ENCODE data around the gene PDHB. TPM values are rescaled to one million over a fixed set of nuclear protein-coding genes. Genes with fewer than 3 reads are reported as not detected.
A peak's percentile ranks its signal among the peaks of the same experiment; 100 is the strongest.
"Not testable (repeated sequence)": the region's sequence is repeated elsewhere in the genome, so short reads cannot be mapped to it uniquely, and the experiment has no call there.

The PDHB gene
- total and polyA plus RNA-seq, 2 of the 13 experiments (the other 11 are each of a cell fraction or from before 2014, with no cell fraction given): 108 to 153 TPM

- peaks cover 40% of the 10 kb centered on the region for H3K4me1 ChIP-seq (ENCODE audit: insufficient read depth, low read length)
- H3K27ac ChIP-seq (ENCODE audit: extremely low read length, insufficient read depth, low read length); H2AFZ ChIP-seq (ENCODE audit: low read length); H3K4me3 ChIP-seq (replicated peaks in 1 of 3; ENCODE audit: insufficient read depth in 1 of 3, low read depth in 2 of 3, low read length in 3 of 3); CTCF ChIA-PET (ENCODE audit: low intra/inter-chr PET ratio, low total read pairs); H3K9me3 ChIP-seq (ENCODE audit: low read length); H4K20me1 ChIP-seq (ENCODE audit: insufficient read depth, low read length); H3K36me3 ChIP-seq (replicated peaks in 1 of 2; ENCODE audit: control insufficient read depth in 1 of 2, insufficient read depth in 2 of 2, low read length in 2 of 2); H3K27me3 ChIP-seq (ENCODE audit: control insufficient read depth in 1 of 2, insufficient read depth in 2 of 2, low read length in 2 of 2); ATAC-seq; POLR2A ChIA-PET; H3K9ac ChIP-seq (ENCODE audit: insufficient read depth, low read depth, low read length); DNase-seq (ENCODE audit: low spot score); BruUV-seq (replicated peaks); in situ Hi-C loops (cut with HindIII; ENCODE audit: extremely low pct_ligation_motif_present, low pct_unique_long_range_greater_than_20kb); FAIRE-seq: not testable (repeated sequence)
- H3K79me2 ChIP-seq (ENCODE audit: insufficient read depth, low read length): peaks cover 10% of the 10 kb centered on the region
- intact Hi-C loops (cut with micrococcal nuclease; ENCODE audit: unreplicated experiment): loop anchor here (5.0 kb wide), 1 partner anchor 35 kb away; no protein-coding TSS in a partner anchor
- H3K4me2 ChIP-seq (ENCODE audit: low read depth, low read length): 0 out of 2 replicates have a peak overlapping the region, but pooled peaks have one; percentile 12
- WGBS (ENCODE audit: low lambda C conversion rate): 53% methylated on average over 8 of the region's 8 CpGs
Observed at GRCh38 chr3:58437276-58437675, 3.6 kb upstream of the PDHB start.

GRCh38 chr3:58434990-58435389, 1.4 kb upstream of the PDHB start:
- peak overlapping the region; percentile 21 for H3K4me2 ChIP-seq (ENCODE audit: low read depth, low read length)
- H3K79me2 ChIP-seq (ENCODE audit: insufficient read depth, low read length): peaks cover 19% of the 10 kb centered on the region
- H3K27ac ChIP-seq (ENCODE audit: extremely low read length, insufficient read depth, low read length): no peak overlapping the region
- peaks cover 53% of the 10 kb centered on the region for H3K4me1 ChIP-seq (ENCODE audit: insufficient read depth, low read length)
- DNase-seq (ENCODE audit: low spot score) (peak; percentile 6), ATAC-seq (no peak), FAIRE-seq (no peak)
- no peaks in the 10 kb centered on the region for H4K20me1 ChIP-seq (ENCODE audit: insufficient read depth, low read length)
- ChIA-PET CTCF (ENCODE audit: low intra/inter-chr PET ratio, low total read pairs) (no interaction called here), POLR2A (interaction anchor here (1.4 kb wide), 1 partner anchor 11 kb away, joined by 3 read pairs; no protein-coding TSS in a partner anchor)
- no peak overlapping the region for H3K9ac ChIP-seq (ENCODE audit: insufficient read depth, low read depth, low read length)
- peaks cover 2 to 23% of the 10 kb centered on the region in 2 experiments; a peak in 4 of 5 replicates for H3K36me3 ChIP-seq (replicated peaks in 1 of 2; ENCODE audit: control insufficient read depth in 1 of 2, insufficient read depth in 2 of 2, low read length in 2 of 2)
- WGBS (ENCODE audit: low lambda C conversion rate): 74% methylated on average over 1 of the region's 1 CpG
- no peaks in the 10 kb centered on the region for H3K9me3 ChIP-seq (ENCODE audit: low read length)
- H2AFZ ChIP-seq (ENCODE audit: low read length): no peak overlapping the region
- intact Hi-C loops (cut with micrococcal nuclease; ENCODE audit: unreplicated experiment): loop anchor here (5.0 kb wide), 2 partner anchors 37 to 57 kb away; partner anchors contain the start of gene KCTD6
- in situ Hi-C loops (cut with HindIII; ENCODE audit: extremely low pct_ligation_motif_present, low pct_unique_long_range_greater_than_20kb): no loop called here
- no peak overlapping the region; a peak in 1 of 6 replicates for H3K4me3 ChIP-seq (replicated peaks in 1 of 3; ENCODE audit: insufficient read depth in 1 of 3, low read depth in 2 of 3, low read length in 3 of 3)
- H3K27me3 ChIP-seq (ENCODE audit: control insufficient read depth in 1 of 2, insufficient read depth in 2 of 2, low read length in 2 of 2): peaks cover 0 to 1% of the 10 kb centered on the region in 2 experiments; a peak in 1 of 5 replicates
- no TSS peak for BruUV-seq (replicated peaks)
- TF ChIP-seq AHR (CRISPR knock-in tag; IDR thresholded peaks at IDR 0.05): no peak
- peak; percentile 61; the same call in 1 of the 2 replicates for TF ChIP-seq SRF (IDR thresholded peaks at IDR 0.05; ENCODE audit: low read depth, low read length)
- no peak for TF ChIP-seq ZNF274 (CRISPR knock-in tag; IDR thresholded peaks at IDR 0.05)
- TF ChIP-seq ZNF761 (CRISPR knock-in tag; conservative IDR thresholded peaks at IDR 0.05): no peak
- no peak for TF ChIP-seq CCAR2 (optimal IDR thresholded peaks at IDR 0.05; ENCODE audit: low read depth, low read length)
- TF ChIP-seq ZMAT3 (CRISPR knock-in tag; conservative IDR thresholded peaks at IDR 0.05): no peak
- TF ChIP-seq ZFP36L1 (CRISPR knock-in tag; IDR thresholded peaks at IDR 0.05): no peak
- TF ChIP-seq YEATS4 (CRISPR knock-in tag; IDR thresholded peaks at IDR 0.05; ENCODE audit: borderline replicate concordance): no peak
- TF ChIP-seq SAFB2 (CRISPR knock-in tag; IDR thresholded peaks at IDR 0.05; ENCODE audit: borderline replicate concordance, low read depth): no peak
- TF ChIP-seq MAX (IDR thresholded peaks at IDR 0.05): no peak
- TF ChIP-seq NCOA2 (CRISPR knock-in tag; IDR thresholded peaks at IDR 0.05): no peak
- TF ChIP-seq ARID4A (CRISPR knock-in tag; IDR thresholded peaks at IDR 0.05; ENCODE audit: borderline replicate concordance): no peak
- TF ChIP-seq GATAD1 (CRISPR knock-in tag; IDR thresholded peaks at IDR 0.05): no peak
- no peak for TF ChIP-seq CBX2 (IDR thresholded peaks at IDR 0.05; ENCODE audit: low read depth, low read length)
- TF ChIP-seq CBX2 (CRISPR knock-in tag; IDR thresholded peaks at IDR 0.05; ENCODE audit: low read depth): no peak
- no peak for TF ChIP-seq SALL1 (CRISPR knock-in tag; IDR thresholded peaks at IDR 0.05)

Measured in HepG2 (cell line).